ENCODE data around the gene SRXN1.

SRXN1 gene

DNA sequence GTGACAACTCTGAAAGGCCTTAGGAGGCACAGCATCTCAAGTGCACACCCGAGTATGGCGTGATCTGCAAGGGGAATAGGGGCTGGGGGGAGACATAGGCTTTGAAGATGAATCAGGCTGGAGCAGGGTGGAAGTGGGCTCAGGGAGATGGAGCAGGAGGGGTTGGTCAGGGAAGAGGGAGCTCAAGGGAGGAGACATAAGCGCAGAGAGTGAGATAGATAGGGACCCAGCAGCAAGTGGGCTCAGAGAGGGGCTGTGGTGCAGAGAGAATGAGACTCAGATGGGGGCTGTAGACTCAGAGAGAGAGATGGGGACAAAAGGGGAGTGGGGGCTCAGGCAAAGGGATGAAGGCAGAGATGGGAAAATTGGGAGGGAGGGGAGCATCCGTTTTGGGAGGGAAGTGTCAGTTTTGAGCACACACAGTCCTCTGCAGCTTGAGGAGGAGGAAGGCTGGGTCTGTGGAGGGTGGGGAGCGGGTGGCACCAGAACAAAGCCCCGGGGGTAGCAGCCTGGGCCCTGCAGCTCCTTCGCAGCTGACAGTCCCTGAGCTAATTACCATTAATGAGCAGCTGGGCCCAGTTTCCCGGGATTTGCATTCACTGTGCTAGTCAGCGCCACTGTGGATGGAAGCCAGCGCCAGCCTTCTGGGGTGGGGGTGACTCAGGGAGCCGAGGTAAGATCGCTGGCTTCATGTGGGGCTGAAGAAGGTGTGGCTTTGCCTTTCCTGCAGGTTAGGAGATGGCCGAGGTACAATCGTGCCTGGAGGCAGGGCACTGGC, 18.7 kb downstream of the SRXN1 start:
- DNase-seq = no peak

DNA sequence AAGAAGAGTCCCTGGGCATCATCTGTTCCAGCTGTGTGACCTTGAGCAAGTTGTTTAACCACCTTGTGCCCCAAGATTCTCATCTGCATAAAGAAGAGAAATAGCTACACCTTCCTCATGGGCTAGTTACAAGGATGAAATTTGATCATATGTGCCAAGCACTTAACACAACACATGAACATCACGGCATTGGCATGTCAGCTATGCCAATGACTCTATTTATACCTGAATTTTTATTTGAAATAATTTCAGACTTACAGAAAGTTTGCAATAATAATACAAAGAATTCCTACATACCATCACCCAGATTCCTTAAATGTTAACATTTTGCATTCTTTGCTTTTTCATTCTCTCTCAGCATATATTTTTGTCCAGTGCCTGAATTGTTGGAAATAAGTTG, 21.9 kb downstream of the SRXN1 start:
- no peak for DNase-seq

DNA sequence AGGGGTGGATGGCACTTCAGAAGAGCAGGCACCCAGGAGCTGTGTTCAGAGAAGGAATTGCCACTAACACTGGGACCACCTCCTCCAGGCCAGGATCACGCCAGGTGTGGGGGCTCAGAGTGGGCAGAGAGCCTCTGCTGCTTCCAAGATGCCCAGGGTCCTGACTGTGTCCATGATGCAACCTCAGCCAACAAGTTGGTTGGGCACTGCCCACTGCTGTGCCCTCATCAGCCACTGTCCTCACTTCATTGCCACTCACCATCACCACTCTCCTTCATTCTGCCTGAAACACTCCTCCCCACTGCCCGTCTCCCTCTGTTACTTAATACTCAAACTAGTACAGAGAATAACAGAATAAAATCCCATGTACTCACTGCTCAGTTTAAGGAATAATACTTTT, 26.4 kb downstream of the SRXN1 start:
- no peak for DNase-seq

DNA sequence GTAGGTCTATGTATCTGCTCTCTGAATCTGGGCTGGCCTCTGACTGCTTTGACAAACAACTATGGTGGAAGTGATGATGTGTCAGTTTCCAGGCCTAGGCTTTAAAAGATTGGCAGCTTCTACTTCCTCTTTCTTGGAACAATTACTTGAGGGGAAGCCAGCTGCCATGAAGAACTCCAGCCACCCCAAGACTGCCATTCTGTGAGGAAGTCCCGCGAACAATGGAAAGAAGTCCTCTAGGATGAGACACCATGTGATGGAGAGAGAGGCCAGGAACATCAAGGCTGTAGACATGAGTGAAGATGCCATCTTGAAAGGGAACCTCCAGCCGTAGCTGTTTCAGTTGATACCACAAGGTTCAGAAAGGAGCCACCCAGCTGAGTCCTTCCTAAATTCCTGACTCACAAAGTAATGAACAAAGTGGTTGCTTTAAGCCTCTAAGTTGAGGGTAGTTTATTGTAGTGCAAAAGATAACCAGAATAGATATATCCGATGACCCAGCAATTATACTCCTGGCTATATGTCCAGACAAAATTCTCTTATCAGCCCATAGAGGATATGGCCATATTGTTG, 27.6 kb downstream of the SRXN1 start:
- no peak for DNase-seq

DNA sequence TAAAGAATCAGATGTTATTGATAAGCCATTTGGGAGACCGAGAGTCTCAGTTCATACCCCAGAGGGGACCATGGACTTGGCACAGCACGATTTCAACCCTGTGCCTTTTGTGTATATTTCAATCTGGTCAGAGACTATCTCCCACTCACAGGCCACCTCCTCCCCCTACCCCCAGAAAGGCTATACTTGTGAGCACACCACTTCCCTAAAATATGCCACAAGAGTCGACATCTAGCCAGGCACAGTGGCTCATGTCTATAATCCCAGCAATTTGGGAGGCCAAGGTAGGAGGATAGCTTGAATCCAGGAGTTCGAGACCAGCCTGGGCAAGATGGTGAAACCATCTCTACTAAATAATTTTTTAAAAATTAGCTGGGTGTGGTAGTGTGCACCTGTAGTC, 29.3 kb downstream of the SRXN1 start:
- no peak for DNase-seq

DNA sequence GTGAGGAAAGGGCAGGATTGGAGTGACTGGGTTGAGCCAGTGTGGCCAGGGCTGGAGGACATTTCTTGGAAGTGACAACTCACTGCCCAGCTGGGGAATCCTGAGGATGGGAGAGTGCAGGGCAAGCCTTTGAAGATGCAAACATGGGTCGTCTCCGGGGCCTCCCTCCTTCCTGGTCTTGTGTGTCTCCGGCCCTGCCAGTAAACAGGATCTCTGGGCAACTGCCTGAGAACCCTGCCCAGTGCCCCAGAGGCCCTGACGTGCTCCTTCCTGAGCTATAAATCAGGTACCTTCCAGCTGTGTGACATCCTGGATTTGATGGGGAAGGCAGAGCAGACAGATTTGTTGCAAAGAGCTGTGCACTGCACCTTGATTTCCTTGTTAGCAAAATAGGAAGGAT, 30.0 kb downstream of the SRXN1 start:
- DNase-seq = no peak

DNA sequence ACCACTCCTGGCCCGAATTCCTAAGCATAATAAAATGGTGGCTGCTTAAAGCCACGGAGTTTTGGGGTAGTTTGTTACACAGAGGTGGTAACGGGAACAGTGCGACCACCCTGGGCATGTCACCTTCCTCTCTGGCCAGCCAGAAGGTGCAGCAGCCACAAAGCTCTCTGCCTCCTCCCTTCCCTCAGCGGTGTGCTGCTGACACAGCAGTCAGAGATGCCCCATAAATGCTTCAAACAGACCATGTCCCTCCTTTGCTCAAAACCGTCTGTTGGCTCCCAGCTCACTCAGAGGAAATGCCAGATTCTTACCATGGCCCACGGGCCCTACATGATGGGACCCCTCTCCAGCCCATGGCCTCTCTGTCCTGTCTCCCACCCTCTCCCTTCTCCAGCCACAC, 30.8 kb downstream of the SRXN1 start:
- DNase-seq = no peak

DNA sequence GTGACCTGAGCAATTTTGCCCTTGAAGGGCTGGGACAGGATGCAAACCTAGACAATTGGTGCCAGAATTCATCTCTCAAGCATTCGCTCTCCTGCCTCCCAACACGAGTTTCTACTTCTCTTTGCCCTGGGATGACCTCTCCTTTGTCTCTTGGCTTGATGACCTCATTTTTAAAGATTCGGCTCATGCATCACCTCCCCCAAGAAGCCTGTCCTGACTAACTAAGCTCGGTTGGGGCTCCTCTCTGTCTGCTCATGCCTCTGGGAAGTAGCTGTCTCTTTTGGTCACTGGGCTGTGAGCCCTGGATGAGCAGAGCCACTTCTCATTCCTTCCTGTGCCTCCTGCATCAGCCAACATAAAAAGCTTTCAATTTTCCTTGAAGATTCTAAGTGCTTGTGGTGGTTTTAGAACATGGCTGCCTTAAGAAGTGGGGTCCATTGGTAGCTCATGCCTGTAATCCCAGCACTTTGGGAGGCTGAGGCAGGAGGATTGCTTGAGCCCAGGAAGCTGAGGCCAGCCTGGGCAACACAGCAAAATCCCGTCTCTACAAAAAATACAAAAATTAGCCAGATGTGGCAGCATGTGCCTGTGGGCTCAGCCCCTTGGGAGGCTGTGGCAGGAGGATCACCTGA, 31.8 kb downstream of the SRXN1 start:
- DNase-seq = no peak

DNA sequence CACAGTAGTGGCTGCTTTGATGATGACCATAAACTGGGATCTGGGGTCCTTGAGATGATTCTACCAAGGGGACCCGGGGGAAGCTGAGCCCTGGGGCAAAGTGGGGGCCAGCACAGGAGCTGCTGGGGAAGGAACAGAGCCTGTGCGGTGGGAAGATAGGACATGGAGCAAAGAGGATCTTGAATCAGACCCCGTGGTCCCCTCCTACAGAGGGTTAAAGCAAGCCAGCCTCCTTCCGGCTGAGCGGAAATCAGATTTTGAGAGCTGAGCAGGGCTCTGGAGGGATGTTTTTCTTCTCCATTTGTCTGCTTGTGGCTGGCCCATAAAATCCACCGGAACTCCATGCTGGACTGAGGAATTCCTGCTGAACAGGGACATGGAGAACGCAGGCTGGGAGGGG, 32.8 kb downstream of the SRXN1 start:
- DNase-seq = no peak

DNA sequence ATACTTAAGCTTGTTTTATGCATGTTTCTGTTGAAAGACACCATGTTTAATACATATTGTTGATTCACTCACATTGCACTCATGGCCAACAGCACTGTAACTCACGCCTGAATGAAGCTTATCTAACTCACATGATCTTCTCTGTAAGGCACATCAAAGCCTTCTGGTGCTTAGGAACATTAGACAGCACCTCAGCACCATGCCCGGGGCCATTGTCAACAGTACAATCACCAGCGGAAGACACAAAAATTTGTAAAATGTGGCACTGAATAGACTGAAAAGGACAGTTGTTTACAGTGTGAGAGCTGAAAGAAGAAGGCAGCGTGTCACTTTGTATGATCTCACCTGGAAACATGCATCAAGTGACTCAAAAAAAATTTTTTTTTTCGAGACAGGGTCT, 34.0 kb downstream of the SRXN1 start:
- no peak for DNase-seq

DNA sequence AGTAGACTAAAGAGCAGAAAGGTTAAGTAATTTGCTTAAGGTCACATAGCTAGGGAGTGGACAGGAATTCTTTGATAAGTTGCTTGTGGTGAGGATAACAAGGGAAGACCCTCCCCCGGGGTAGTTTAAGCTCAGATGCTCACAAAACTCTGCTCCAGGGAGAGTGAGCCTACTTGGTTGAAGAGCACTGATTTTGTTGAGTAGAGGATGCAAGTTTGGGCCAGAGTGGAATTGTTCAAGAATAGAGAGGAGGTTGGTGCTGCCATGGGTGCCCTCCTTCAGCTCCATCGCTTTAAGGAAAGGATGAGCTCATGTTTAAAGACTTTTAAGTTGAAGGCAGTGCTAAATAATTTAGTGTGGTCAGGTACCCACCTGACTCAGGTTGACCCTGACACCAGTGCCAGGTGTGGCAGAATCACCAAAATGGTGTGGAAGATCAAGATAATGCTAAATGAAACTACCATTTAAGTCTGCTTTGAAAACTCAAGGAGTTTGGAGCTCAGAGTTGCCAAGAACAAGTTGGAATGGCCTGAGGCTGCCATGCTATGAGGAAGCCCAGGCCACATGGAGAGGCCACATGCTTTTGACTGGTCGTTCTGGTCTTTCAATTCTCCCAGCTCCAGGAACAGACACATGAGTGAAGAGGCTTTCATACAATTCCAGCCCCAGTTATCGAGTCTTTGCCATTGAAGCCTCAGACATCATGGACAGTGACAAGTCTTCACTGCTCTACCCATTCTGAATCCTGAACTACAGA, 34.9 kb downstream of the SRXN1 start:
- DNase-seq = no peak

DNA sequence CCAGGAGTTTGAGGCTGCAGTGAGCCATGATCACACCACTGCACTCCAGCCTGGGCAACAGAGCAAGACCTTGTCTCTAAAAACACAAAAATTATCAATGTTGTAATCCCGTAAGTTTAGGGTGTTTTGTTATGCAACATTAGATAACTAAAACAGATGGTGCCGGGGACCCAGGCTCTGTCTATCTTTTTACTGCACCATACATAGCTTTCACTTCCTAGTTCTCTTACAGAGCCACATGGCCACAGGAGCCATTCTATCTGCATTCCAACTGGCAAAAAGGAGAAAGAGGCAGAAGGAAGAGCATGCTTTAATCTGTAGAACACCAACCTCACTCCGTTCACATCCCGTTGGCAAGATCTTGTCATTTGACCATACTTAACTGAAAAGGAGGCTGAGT, 37.5 kb downstream of the SRXN1 start:
- DNase-seq = no peak

DNA sequence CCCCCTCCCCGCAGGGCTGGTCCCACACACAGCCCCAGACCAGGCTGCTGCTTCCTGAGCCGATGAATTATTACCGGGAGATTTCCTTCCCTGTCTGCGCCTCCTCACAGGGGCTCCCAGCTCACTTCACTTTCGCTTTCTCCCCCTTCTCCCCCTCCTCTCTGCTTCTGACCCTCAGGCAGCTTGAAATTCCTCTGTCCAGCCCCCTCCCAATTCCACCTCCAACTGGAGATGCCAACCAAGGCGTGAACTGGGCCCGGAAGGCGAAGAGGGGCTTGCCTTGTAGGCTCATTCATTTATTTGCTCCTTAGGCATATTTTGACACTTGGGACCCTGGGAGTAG, 41.2 kb downstream of the SRXN1 start:
- no peak for DNase-seq

DNA sequence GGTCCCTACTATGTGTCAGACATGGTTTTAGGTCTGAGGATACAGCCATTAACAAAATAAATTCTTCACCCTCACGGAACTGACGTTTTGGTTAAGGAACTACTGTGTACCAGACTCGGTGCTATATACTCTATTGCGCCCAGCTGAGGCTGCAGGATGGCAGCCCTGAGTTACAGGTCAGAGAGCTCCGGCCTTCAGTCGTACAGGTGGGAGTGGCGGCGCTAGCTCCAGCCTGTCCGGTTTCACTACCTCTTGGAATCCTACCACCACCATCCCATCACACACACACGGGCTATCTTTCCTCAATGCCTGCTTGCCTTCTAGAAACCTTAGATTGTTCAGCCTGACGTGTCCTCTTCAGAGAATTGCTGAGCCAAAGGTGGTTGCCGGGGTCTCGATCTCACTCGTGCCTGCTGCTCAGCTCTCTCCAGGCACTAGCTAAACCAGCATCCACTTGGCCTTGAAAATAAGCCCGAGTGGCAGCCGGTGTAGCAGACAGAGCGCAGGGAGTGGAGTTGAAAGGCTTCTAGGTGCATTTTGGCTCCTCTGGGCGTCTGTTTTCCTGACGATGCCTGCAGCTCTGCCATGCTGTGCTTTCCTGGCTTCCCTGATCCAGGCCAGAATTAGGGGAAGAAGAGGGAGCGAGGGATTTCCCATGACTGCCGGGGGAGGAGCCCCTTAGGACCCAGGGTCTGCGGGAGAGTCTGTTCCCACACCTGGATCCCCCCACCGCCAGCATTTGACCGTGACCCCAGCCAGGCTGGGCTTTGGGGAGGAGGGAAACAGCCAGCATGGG, 41.8 kb downstream of the SRXN1 start:
- no peak for DNase-seq

DNA sequence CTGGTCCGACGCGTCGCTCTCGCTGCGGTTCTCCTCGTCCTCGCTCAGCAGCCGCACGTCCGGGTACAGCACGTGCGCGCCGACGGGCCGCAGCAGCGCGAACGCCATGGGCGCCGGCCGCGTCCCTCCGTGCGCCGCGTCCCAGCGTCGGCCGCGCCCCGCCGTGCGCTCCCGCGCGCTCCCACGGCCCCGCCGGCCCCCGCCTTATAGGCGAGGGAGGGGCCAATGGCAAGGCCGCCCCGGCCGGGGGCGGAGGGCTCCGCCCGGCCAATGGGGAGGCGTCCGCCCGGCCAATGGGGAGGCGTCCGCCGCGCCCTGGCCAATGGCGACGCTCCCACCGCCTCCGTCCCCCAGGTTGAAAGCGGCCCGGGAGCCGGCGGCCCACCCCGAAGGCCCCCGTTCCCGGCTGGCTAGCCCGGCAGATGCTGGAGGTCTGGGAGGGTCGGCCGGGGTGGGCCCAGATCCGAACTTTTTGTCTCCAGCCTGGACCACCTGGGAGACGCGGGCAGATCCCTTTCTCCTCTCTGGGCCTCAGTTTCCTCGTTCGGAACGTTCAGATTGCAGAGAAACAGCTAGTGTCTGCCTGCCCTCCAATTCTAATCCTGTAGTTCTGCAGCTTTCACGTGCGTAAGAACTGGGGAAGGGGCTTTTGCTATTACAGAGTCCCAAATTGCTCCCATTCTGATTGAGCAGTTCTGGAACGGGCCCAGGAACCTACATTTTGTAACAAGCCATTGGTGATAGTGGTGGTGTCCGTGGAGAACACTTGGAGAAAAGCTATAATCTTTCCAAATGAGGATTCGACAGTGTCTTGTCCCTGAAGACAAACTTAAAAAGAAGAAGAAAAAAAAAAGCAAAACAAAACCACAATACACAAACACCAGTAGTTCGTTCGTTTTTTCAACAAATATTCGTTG, 42.6 kb downstream of the SRXN1 start, which contains the start of gene TCF15:
TSS of gene TCF15 (minus strand) at position 180 of the 917 bp plus-strand sequence. CDS start at position 108, 72 bp downstream.
- DNase-seq = no peak

DNA sequence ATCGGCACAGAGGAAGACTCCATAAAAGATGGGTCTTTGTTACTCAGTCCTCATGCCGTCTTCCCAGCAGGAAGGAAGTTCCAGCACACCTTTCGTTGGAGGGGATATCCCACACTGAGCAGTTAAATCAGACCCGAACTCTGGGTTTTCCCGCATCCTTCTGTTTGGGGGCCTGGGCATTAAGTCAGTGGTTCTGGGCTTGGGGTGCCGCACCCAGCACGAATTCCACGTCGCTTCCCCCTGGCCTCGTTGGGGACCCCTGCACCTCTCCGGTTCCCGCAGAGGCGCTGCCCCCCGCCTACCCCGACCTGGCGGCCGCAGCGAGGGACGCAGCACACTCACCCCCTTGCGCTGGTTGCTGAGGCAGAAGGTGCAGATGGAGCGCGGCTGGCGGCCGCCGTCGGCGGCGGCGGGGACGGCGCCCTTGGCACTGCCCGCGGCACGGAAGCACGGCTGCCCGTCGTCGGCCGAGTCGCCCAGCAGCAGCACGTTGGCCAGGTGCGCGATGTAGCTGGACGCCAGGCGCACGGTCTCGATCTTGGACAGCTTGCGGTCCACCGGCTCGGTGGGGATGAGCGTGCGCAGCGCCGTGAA, 43.5 kb downstream of the SRXN1 start:
- DNase-seq = no peak

DNA sequence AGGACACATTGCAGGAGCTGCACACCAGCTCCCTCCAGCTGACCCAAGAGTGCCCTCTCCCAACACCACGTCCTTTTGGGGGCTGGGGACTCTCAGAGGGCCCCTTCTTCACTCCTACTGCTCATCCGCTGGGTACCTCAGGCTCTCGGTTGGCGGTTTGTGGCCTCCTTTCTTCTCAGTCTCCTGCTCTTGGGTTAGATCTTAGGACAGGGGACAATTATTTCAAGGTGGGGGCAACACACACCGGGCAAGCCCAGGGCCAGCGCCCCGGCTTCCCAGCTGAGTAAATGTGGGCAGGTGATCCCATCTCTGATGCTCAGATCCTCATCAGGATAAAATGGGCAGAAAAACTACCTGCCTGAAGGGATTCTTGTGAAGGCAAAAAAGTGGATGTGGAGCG, 44.0 kb downstream of the SRXN1 start:
- DNase-seq = no peak

DNA sequence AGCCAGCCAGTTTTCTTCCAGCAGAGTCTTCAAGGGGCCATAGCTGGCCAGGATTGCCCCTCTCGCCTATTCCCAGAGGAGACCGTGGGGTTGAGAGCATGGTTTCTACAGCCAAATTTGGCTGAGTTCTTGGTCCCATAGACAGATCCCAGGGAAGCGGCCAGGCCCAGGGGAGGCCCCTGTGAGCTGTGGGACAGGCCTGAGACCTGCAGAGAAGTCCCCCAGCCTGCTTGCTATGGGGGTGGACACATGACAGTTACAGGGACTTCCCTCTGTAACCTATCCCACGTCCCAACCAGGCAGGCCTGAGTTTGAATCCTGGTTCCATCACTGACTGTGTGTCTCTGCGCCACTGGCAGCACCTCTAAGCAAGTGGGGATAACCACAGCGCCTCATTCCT, 45.5 kb downstream of the SRXN1 start:
- no peak for DNase-seq

DNA sequence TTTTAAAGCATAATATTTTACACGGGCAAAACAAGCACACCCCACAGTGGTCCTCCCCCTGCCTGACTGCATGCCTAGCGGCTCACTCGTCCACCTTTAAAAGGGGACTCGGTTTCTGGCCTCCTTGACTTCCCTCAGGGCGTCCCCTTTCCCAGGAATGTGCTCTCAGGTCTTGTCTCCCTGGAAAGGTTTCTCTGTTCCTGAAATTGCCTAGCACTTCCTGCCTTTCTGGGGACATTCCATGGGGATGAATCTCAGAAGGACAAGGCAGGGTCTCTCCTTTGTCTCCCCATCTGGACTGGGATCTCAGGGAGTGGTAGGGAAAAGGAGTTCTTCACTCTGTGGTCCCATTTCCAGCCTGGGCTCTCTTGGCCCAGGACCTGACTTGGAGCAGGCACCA, 47.8 kb downstream of the SRXN1 start:
- no peak for DNase-seq

DNA sequence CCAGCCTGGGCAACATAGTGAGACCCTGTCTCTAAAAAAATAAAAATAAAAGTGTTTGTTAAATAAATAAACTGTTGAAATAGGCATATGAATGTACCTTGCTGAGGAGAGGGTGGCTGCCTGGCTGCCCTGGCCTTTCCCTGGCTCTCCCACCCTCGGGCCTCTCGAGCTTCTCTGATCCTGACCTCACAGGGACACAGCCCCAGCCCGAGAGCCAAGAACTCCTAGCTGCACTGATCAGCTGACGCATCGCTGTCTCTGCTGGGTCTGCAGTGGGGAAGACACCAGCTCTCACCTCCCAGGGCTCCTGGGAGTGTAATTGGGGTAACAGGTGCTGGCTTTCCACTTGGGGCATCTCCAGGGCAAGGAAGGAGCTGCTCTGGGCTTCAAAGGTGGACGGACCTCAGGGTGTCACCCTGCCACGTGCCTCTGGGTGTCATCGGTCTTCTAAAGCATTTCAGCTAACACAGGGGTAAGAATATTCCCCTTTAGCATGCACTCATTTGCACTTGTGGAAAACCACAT, 49.8 kb downstream of the SRXN1 start:
- no peak for DNase-seq

Data from NCI-H2029 (cell line).